T-helper 1 cell treated with Interleukin-12 subunit alpha and Interleukin-12 subunit beta and Interleukin-4 antibody, amounts not matched to agents 30 μg/mL and 1 μg/mL, for 36 hours (primary cell): ENCODE results near the gene LAMA5.

Experiments
- H3K27ac Mint-ChIP-seq: one replicate; pipeline ENCODE4 v1.8.0; 2021; ENCODE audit warnings: mild to moderate bottlenecking, mixed read lengths
- H3K27me3 Mint-ChIP-seq: one replicate; pipeline ENCODE4 v1.8.0; 2021; ENCODE audit warnings: low read depth, mixed read lengths
- H3K36me3 Mint-ChIP-seq: one replicate; pipeline ENCODE4 v1.8.0; 2021; ENCODE audit warnings: low read depth, mixed read lengths
- H3K4me1 Mint-ChIP-seq: one replicate; pipeline ENCODE4 v1.8.0; 2021; ENCODE audit warnings: low read depth, mixed read lengths
- H3K4me3 Mint-ChIP-seq: one replicate; pipeline ENCODE4 v1.8.0; 2021; ENCODE audit warnings: mild to moderate bottlenecking, moderate library complexity, mixed read lengths
- H3K9me3 Mint-ChIP-seq: one replicate; pipeline ENCODE4 v1.8.0; 2021; ENCODE audit warnings: mixed read lengths

The LAMA5 gene

DNA sequence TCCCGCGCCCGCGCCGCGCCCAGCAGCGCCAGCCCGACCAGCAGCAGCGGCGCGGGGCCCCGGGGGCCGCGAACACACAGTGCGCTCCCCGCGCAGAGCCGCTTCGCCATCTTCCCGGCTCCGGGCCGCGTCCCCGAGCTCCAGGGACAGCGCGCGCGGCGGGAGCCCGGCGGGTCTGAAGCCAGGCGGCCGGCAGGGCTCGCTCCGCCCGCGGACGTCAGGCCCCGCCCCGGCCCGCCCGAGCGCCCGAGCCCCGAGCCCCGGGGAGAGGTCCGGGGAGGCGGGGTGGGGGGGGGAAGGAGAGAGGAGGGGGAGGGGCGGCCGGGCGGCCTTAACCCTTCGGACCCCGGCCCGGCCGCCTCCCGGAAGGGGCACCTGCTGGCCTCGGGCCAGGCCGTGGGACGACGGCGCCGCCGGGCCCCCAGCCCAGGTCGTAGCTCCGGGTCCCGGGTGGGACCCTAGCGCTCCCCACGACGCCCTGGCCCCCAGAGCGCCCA lies at the start of gene LAMA5:
LAMA5 (minus strand) TSS at position 177 of the 497 bp plus-strand sequence; CDS start at position 110, 67 bp downstream.
- Mint-ChIP-seq H3K27me3 (peaks cover 27% of the 10 kb centered on the region), H3K36me3 (no peaks in the 10 kb centered on the region), H3K4me3 (peak within 1 kb of the TSS; percentile 31), H3K4me1 (no peaks in the 10 kb centered on the region), H3K9me3 (no peaks in the 10 kb centered on the region), H3K27ac (no peak within 1 kb of the TSS)

GRCh38 chr20:62415354-62416111 lies 48.4 kb upstream of the LAMA5 start:
- H3K27me3 Mint-ChIP-seq, result no peaks in the 10 kb centered on the region
- H3K4me3 Mint-ChIP-seq, result no peak overlapping the region
- no peak overlapping the region for H3K27ac Mint-ChIP-seq
- H3K9me3 Mint-ChIP-seq, result no peaks in the 10 kb centered on the region
- no peaks in the 10 kb centered on the region for H3K4me1 Mint-ChIP-seq
- H3K36me3 Mint-ChIP-seq, result no peaks in the 10 kb centered on the region

DNA sequence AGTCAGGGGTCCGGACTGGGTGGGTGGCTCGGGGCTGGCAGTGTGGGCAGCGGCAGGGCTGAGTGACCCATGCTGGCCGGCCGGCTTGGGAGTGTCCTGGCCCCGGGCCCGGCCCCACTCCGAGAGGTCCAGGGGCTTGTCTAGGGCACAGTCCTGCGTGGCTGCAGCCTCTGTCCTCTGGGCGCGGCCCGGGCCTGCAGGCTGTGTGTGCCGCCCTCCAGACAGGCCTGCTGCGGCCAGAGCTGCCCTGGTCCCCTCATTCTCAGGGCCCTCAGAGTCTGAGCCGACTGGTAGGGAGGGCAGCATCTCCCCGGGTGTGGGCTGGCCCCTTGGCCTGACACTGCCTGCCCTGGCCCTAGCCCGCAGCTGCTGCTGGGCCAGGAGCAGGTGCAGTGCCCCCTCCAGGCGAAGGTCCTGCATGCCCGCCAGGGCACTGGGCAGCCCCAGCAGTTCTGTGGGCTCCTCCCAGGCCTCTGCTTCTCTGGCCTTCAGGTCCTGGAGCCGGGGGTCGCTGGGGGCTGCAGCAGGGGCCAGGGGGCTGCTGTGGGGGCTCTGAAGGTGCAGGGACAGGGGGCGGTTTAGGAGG lies 46.9 kb upstream of the LAMA5 start:
- H3K27me3 Mint-ChIP-seq, result no peaks in the 10 kb centered on the region
- H3K36me3 Mint-ChIP-seq, result no peaks in the 10 kb centered on the region
- no peak overlapping the region for H3K4me3 Mint-ChIP-seq
- no peak overlapping the region for H3K27ac Mint-ChIP-seq
- H3K4me1 Mint-ChIP-seq, result peaks cover 1% of the 10 kb centered on the region
- H3K9me3 Mint-ChIP-seq, result no peaks in the 10 kb centered on the region

GRCh38 chr20:62413025-62413570 lies 46.0 kb upstream of the LAMA5 start:
- no peak overlapping the region for H3K4me3 Mint-ChIP-seq
- H3K36me3 Mint-ChIP-seq, result no peaks in the 10 kb centered on the region
- no peaks in the 10 kb centered on the region for H3K27me3 Mint-ChIP-seq
- H3K9me3 Mint-ChIP-seq, result no peaks in the 10 kb centered on the region
- no peak overlapping the region for H3K27ac Mint-ChIP-seq
- peaks cover 1% of the 10 kb centered on the region for H3K4me1 Mint-ChIP-seq

GRCh38 chr20:62412194-62413024 lies 45.3 kb upstream of the LAMA5 start:
- Mint-ChIP-seq H3K27me3 (no peaks in the 10 kb centered on the region), H3K9me3 (no peaks in the 10 kb centered on the region), H3K4me3 (no peak overlapping the region), H3K4me1 (peaks cover 4% of the 10 kb centered on the region), H3K27ac (no peak overlapping the region), H3K36me3 (no peaks in the 10 kb centered on the region)

DNA sequence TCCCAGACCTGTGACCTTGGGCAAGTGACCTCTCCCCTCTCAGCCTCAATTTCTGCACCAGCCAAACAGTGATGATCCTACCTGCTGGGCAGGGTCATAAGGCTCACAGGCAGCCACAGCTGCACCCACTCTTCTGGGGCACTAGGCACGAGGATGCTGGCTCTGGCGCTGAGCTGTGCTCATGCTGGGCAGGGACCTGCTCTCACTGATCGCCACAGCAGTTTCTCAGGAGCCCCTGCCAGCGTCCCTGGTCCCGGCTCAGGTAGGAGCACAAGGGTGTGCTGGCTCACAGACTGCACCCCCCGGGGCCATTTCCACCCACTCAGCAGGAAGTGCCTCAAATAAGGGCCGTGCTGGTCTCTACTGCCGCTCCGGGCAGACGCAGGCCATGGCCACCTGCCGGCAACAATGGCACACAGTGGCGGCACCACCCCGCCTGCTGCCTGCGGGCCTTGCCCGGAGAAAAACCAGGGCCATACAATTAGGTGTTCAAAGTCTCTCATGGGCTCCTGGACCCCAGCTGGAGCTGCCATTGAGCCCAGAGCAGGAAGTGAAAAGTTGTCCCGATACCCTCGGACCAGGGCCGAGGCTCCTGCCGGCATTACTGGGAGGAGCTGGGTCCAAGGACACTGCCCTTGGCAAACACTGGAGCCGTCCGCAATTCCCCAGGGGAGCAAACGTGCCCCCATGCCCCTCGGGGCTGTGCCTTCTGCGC lies 44.5 kb upstream of the LAMA5 start:
- Mint-ChIP-seq H3K27ac (no peak overlapping the region), H3K4me1 (peaks cover 4% of the 10 kb centered on the region), H3K36me3 (no peaks in the 10 kb centered on the region), H3K4me3 (no peak overlapping the region), H3K9me3 (no peaks in the 10 kb centered on the region), H3K27me3 (no peaks in the 10 kb centered on the region)

DNA sequence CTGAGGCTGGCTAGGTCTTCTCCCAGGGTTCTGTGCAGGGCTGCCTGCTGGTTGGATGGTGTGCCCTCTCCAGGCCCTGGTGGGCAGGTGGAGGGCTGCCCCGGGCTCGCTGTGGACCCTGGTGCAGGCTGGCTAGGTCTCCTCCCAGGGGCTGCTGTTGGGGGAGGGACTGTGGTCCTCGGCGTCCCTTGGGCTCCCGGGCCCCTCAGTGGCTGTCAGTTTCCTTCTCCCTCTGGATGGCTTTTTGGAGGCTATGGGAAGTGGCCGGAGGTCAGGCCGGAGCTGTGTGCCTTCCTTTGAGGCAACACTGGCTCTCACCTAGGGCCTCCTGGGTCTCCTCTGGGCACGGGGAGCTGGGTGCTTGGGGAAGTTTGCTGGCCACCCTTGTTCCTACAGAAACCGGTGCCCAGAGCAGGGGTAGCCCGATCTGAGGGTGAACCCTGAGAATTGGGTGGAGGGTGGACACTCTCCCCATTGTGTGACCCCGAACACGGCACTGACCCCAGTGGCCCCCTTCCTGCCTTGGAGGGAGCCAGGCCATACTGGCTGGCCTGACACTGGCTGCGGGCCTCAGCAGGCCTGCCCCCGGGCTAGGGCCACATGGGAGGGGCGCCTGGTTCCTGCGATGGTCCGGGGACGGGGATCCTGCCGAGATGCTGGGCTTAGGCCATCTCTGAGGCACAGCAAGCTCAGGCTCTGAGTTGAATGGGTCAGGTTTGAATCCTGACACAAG lies 43.8 kb upstream of the LAMA5 start:
- no peak overlapping the region for H3K27ac Mint-ChIP-seq
- no peaks in the 10 kb centered on the region for H3K27me3 Mint-ChIP-seq
- H3K4me1 Mint-ChIP-seq, result peaks cover 6% of the 10 kb centered on the region
- no peaks in the 10 kb centered on the region for H3K36me3 Mint-ChIP-seq
- no peak overlapping the region for H3K4me3 Mint-ChIP-seq
- no peaks in the 10 kb centered on the region for H3K9me3 Mint-ChIP-seq

DNA sequence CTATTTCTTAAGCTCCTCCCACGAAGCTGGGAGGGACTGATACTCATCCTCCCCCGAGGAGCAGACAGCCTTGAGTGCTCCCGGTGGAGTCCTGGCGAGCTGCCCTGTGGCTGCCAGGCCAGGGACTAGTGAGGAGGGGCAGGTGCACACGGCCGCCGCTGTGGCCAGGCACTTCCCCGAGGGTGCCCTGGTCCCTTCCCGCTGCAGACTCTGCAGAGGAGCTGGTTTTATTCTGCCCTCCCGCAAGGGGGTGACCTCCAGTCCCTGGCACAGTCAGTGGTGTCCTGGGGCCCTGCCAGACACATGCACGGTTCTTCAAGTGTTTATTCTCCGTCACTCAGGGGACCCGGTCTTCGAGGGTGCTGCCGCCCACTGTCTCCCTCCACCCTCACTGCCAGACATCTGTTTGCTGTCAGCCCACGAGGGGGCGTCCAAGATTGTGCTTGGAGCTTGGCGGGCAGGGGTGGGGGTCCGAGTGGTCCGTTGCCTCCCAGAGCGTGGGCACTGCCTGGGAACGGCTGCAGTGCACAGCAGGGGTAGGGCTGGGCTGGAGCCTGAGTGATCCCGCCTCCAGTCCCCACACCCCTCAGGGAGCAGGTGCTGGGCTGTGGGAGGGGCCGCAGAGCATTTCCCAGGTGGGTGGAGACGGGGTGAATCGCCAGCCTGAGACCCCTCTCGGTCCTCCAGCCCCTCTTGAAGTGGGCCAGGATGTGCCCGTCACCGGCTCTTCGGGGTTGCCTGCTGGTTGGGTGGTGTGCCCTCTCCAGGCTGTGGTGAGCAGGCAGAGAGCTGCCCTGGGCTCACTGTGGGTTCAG lies 43.0 kb upstream of the LAMA5 start:
- no peak overlapping the region for H3K27ac Mint-ChIP-seq
- H3K27me3 Mint-ChIP-seq, result no peaks in the 10 kb centered on the region
- no peaks in the 10 kb centered on the region for H3K36me3 Mint-ChIP-seq
- H3K4me3 Mint-ChIP-seq, result no peak overlapping the region
- H3K4me1 Mint-ChIP-seq, result peaks cover 12% of the 10 kb centered on the region
- H3K9me3 Mint-ChIP-seq, result no peaks in the 10 kb centered on the region

- Mint-ChIP-seq H3K4me3 (no peak overlapping the region), H3K4me1 (peaks cover 13% of the 10 kb centered on the region), H3K9me3 (no peaks in the 10 kb centered on the region), H3K27me3 (no peaks in the 10 kb centered on the region), H3K36me3 (no peaks in the 10 kb centered on the region), H3K27ac (no peak overlapping the region)
Measured at GRCh38 chr20:62409086-62409853, 42.2 kb upstream of the LAMA5 start.

GRCh38 chr20:62408640-62409039 lies 41.5 kb upstream of the LAMA5 start:
- H3K27ac Mint-ChIP-seq, result no peak overlapping the region
- H3K9me3 Mint-ChIP-seq, result no peaks in the 10 kb centered on the region
- no peaks in the 10 kb centered on the region for H3K27me3 Mint-ChIP-seq
- H3K36me3 Mint-ChIP-seq, result no peaks in the 10 kb centered on the region
- peaks cover 15% of the 10 kb centered on the region for H3K4me1 Mint-ChIP-seq
- no peak overlapping the region for H3K4me3 Mint-ChIP-seq

DNA sequence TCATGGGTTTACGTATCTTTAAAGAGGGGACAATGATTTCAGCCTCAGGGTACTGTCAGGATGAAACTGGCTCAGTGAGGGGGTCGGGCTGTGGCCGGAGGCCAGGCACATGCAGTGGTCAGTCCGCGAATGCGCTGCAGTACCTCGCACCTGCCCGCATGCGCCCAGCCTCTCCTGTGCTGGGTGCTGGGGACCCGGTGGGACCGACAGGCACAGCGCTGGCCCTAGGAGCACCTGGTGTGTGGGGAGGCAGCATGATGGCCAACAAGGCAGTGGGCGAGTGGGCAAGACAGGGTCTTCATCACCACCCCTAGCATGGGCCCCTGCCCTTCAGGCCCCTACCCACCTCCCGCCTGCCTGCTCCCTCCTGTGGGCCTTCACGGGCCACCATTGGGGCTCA lies 40.9 kb upstream of the LAMA5 start:
- Mint-ChIP-seq H3K4me1 (peaks cover 17% of the 10 kb centered on the region), H3K9me3 (no peaks in the 10 kb centered on the region), H3K27me3 (no peaks in the 10 kb centered on the region), H3K4me3 (no peak overlapping the region), H3K36me3 (no peaks in the 10 kb centered on the region), H3K27ac (no peak overlapping the region)

DNA sequence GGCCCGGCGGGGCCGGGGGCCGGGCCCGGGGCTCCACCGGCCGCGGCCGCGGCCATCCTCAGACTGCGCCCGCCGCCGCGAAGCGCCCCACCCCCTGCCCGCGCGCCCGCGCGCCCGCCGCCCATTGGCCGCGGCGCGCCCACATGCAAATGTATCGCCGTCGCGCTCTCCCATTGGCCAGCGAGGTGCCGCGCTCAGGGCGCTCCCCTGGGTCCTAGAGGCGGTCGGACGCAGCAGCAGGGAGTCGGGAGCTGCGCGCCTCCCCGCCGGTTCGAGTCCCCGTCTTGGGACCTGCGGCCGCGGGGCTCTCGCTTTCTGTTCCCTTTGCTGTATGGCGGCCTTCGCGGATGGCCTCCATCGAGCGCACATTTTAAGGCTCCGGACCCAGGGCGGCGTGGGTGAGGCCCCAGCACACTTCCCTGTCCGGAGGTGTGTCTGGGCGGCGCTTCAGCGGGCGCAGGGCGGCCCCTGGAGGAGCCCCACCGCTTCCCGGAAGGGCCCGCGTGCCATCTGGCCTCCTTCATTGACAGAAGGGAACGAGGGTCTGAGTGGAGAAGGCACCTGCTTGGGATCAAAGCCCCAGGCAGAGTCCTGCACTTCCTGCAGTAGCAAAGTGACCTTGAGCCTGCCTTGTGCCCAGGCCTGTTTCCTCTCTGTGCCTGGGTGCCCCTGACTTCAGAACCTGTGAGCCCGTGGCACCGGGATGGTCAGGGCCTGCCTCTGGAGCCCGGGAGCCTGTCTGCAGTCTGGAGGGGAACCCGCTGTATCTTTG lies 40.3 kb upstream of the LAMA5 start, which contains the start of gene CABLES2:
CABLES2 (minus strand) TSS at position 65 of the 772 bp plus-strand sequence; CDS start at position 56, 9 bp downstream.
- no peaks in the 10 kb centered on the region for H3K9me3 Mint-ChIP-seq
- no peaks in the 10 kb centered on the region for H3K36me3 Mint-ChIP-seq

More for the DNA sequence above, 40.3 kb upstream of the LAMA5 start, which contains the start of gene CABLES2:
- peak within 1 kb of the TSS; percentile 85 for H3K27ac Mint-ChIP-seq
- peak within 1 kb of the TSS; percentile 84 for H3K4me3 Mint-ChIP-seq
- no peaks in the 10 kb centered on the region for H3K27me3 Mint-ChIP-seq
- H3K4me1 Mint-ChIP-seq, result peaks cover 17% of the 10 kb centered on the region
